ENCODE data around the gene FOSL1. TPM values are rescaled to one million over a fixed set of nuclear protein-coding genes. Genes with fewer than 3 reads are reported as not detected.

FOSL1 gene
- total RNA-seq, 1 experiment from 2014 or later, result 33.7 TPM

DNA sequence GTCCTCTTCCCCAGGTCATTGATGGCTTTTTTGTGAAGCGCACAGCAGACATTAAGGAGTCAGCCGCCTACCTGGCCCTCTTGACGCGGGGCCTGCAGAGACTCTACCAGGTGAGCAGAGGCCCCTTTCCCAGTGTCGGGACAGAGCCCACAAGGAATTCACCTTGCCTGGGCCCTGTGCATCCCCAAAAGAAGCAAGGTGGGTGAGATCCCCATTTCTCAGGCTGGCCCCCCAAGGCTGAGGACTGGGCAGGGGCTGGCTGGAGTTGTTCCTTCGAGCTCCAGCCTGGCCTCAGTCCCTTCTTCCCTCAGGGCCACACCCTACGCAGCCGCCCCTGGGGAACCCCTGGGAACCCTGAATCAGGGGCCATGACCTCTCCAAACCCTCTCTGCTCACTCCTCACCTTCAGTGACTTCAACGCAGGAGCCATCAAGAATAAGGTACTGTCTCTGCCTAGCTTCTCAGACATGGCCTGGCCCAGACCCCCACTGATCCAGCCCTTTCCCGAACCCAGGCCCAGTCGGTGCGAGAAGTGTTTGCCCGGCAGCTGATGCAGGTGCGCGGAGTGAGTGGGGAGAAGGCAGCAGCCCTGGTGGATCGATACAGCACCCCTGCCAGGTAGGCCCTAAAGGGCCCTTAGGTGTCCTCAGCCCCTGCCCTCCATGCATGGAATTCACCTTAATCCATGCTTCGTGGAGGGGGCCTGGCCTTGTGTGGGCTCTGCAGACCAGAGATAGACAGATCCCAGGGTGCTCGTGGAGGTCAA lies 35.3 kb downstream of the FOSL1 start:
- H4K8ac ChIP-seq (replicated peaks; ENCODE audit: insufficient read length, low read depth, low read length), result no peak overlapping the region
- Mint-ChIP-seq H3K9me3 (peaks cover 0 to 3% of the 10 kb centered on the region in 2 experiments; a peak in 1 of 5 replicates), H3K4me3 (no peak overlapping the region; a peak in 1 of 5 replicates), H3K27ac (no peak overlapping the region), H3K27me3 (ENCODE audit: low read depth) (peaks cover 4% of the 10 kb centered on the region), H3K4me1 (peaks cover 21 to 22% of the 10 kb centered on the region in 2 experiments), H3K36me3 (ENCODE audit: insufficient read depth in 1 of 3, low read depth in 3 of 3) (peaks cover 24 to 41% (median 40%) of the 10 kb centered on the region in 3 experiments; a peak in 6 of 7 replicates)
- no peak for DNase-seq
- H4K91ac ChIP-seq (ENCODE audit: insufficient read length, low read depth, low read length), result no peak overlapping the region
- no peak overlapping the region for H2AFZ ChIP-seq (ENCODE audit: low read length)
- H2AK5ac ChIP-seq (ENCODE audit: insufficient read length, low read length), result no peak overlapping the region
- no peaks in the 10 kb centered on the region for H3K79me1 ChIP-seq (ENCODE audit: insufficient read depth, low read depth, low read length, poor library complexity, severe bottlenecking)
- no peaks in the 10 kb centered on the region for H3K9me3 ChIP-seq (ENCODE audit: control insufficient read depth, low read depth, low read length)
- no peak overlapping the region for H2BK120ac ChIP-seq (ENCODE audit: low read depth, low read length, poor library complexity, severe bottlenecking)
- H3T11ph ChIP-seq (ENCODE audit: low read length), result no peak overlapping the region
- H3K23me2 ChIP-seq (ENCODE audit: insufficient read length, low read depth, low read length, poor library complexity, severe bottlenecking), result peaks cover 7% of the 10 kb centered on the region
- H2BK15ac ChIP-seq (ENCODE audit: low read depth, low read length), result no peak overlapping the region
- no peak overlapping the region for H3K27ac ChIP-seq (ENCODE audit: insufficient read length, low read depth, low read length)
- no peak overlapping the region for H3K14ac ChIP-seq (ENCODE audit: insufficient read depth, low read length)
- H4K20me1 ChIP-seq (ENCODE audit: control insufficient read depth, insufficient read depth, insufficient read length), result no peaks in the 10 kb centered on the region
- H3K9ac ChIP-seq (ENCODE audit: extremely low read depth, insufficient read length, low read length), result no peak overlapping the region
- H3K18ac ChIP-seq (ENCODE audit: insufficient read length, low read depth, low read length), result no peak overlapping the region
- H2BK20ac ChIP-seq (ENCODE audit: low read depth, low read length, poor library complexity, severe bottlenecking), result no peak overlapping the region
- H3K23ac ChIP-seq (ENCODE audit: insufficient read length, low read depth, low read length), result no peak overlapping the region
- no peaks in the 10 kb centered on the region for H3K79me2 ChIP-seq (ENCODE audit: insufficient read depth, low read length)
- no peak overlapping the region for H3K4ac ChIP-seq (ENCODE audit: low read depth, low read length)
- H2BK5ac ChIP-seq (ENCODE audit: insufficient read length, low read length), result no peak overlapping the region
- no peak overlapping the region for H3K4me2 ChIP-seq (ENCODE audit: insufficient read depth, insufficient read length, low read length)
- TF ChIP-seq, protein P1, sequence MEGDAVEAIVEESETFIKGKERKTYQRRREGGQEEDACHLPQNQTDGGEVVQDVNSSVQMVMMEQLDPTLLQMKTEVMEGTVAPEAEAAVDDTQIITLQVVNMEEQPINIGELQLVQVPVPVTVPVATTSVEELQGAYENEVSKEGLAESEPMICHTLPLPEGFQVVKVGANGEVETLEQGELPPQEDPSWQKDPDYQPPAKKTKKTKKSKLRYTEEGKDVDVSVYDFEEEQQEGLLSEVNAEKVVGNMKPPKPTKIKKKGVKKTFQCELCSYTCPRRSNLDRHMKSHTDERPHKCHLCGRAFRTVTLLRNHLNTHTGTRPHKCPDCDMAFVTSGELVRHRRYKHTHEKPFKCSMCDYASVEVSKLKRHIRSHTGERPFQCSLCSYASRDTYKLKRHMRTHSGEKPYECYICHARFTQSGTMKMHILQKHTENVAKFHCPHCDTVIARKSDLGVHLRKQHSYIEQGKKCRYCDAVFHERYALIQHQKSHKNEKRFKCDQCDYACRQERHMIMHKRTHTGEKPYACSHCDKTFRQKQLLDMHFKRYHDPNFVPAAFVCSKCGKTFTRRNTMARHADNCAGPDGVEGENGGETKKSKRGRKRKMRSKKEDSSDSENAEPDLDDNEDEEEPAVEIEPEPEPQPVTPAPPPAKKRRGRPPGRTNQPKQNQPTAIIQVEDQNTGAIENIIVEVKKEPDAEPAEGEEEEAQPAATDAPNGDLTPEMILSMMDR (conservative IDR thresholded peaks at IDR 0.05), result no peak
- no peaks in the 10 kb centered on the region for H3K4me1 ChIP-seq (ENCODE audit: insufficient read depth, low read length)
- no peak overlapping the region for H4K5ac ChIP-seq (ENCODE audit: insufficient read length, low read depth, low read length)
- H3K27me3 ChIP-seq (ENCODE audit: insufficient read depth, low read length), result no peaks in the 10 kb centered on the region; the same call in 1 of the 2 replicates
- no peak overlapping the region for H3K56ac ChIP-seq (ENCODE audit: insufficient read length, low read depth, low read length)
- no peak overlapping the region for H2BK12ac ChIP-seq (ENCODE audit: insufficient read length, low read depth, low read length)
- WGBS (ENCODE audit: extremely low coverage, insufficient read length, low lambda C conversion rate), result no CpG with 5 or more reads among the region's 18 CpGs

All from H9 (cell line).